ENCODE measurements around the gene ATP7B. TPM values are rescaled to one million over a fixed set of nuclear protein-coding genes. Genes with fewer than 3 reads are reported as not detected.
"Not testable (repeated sequence)": the region's sequence is repeated elsewhere in the genome, so short reads cannot be mapped to it uniquely, and the experiment has no call there.

ATP7B gene
- total and polyA plus RNA-seq, 12 donors, result 0.80 to 5.6 (median 2.9) TPM

- H3K4me3 ChIP-seq, result no peak overlapping the region
- intact Hi-C loops (cut with DNase I), result no loop called here
- H3K27me3 ChIP-seq, result no peaks in the 10 kb centered on the region
- no peaks in the 10 kb centered on the region for H3K36me3 ChIP-seq (replicated peaks in 1 of 2)
- H3K9me3 ChIP-seq (replicated peaks in 1 of 3), result no peaks in the 10 kb centered on the region
- H3K27ac ChIP-seq, result no peak overlapping the region
- H3K4me1 ChIP-seq (replicated peaks in 1 of 2), result no peaks in the 10 kb centered on the region
- DNase-seq, result no peak
- 85 to 89% (median 89%) methylated on average over 3 of the region's 3 CpGs for WGBS, 4 donors
- no peak for TF ChIP-seq POLR2A (IDR thresholded peaks at IDR 0.05)
Observed at GRCh38 chr13:52047463-52047862, 36.2 kb upstream of the ATP7B start.

GRCh38 chr13:52043675-52044074 is 32.4 kb upstream of the ATP7B start:
- Histone ChIP-seq H3K9me3 (replicated peaks in 1 of 3) (no peaks in the 10 kb centered on the region), H3K27me3 (no peaks in the 10 kb centered on the region), H3K36me3 (replicated peaks in 1 of 2) (no peaks in the 10 kb centered on the region), H3K4me1 (replicated peaks in 1 of 2) (no peaks in the 10 kb centered on the region), H3K4me3 (no peak overlapping the region), H3K27ac (no peak overlapping the region)
- no peak for TF ChIP-seq POLR2A (IDR thresholded peaks at IDR 0.05)
- TF ChIP-seq CTCF (IDR thresholded peaks at IDR 0.05), result no peak
- DNase-seq, result no peak
- 88 to 99% (median 96%) methylated on average over 3 of the region's 3 CpGs for WGBS, 4 donors
- intact Hi-C loops (cut with DNase I), result no loop called here

GRCh38 chr13:52036037-52036436 is 24.8 kb upstream of the ATP7B start:
- Histone ChIP-seq H3K27me3 (no peaks in the 10 kb centered on the region), H3K4me3 (no peak overlapping the region), H3K36me3 (replicated peaks in 1 of 2) (no peaks in the 10 kb centered on the region), H3K9me3 (replicated peaks in 1 of 3) (no peaks in the 10 kb centered on the region), H3K4me1 (replicated peaks in 1 of 2) (no peaks in the 10 kb centered on the region), H3K27ac (no peak overlapping the region)
- intact Hi-C loops (cut with DNase I), result no loop called here
- no peak for TF ChIP-seq POLR2A (IDR thresholded peaks at IDR 0.05)
- TF ChIP-seq CTCF (IDR thresholded peaks at IDR 0.05), result no peak
- WGBS, 4 donors, result 87 to 96% (median 90%) methylated on average over 1 of the region's 1 CpG
- DNase-seq, result no peak

- Histone ChIP-seq H3K4me3 (no peak overlapping the region), H3K9me3 (replicated peaks in 1 of 3) (no peaks in the 10 kb centered on the region), H3K27me3 (no peaks in the 10 kb centered on the region), H3K27ac (no peak overlapping the region), H3K36me3 (replicated peaks in 1 of 2) (no peaks in the 10 kb centered on the region), H3K4me1 (replicated peaks in 1 of 2) (no peaks in the 10 kb centered on the region)
- intact Hi-C loops (cut with DNase I), result no loop called here
- DNase-seq, result no peak
- WGBS, 4 donors, result 77 to 91% (median 83%) methylated on average over 5 of the region's 5 CpGs
- no peak for TF ChIP-seq POLR2A (IDR thresholded peaks at IDR 0.05)
- no peak for TF ChIP-seq CTCF (IDR thresholded peaks at IDR 0.05)
Observed at GRCh38 chr13:52034616-52035226, 23.5 kb upstream of the ATP7B start.

- H3K36me3 ChIP-seq (replicated peaks in 1 of 2), result no peaks in the 10 kb centered on the region
- no peak overlapping the region for H3K27ac ChIP-seq
- H3K4me3 ChIP-seq, result no peak overlapping the region
- no peak for DNase-seq
- H3K9me3 ChIP-seq (replicated peaks in 1 of 3), result no peaks in the 10 kb centered on the region
- TF ChIP-seq POLR2A (IDR thresholded peaks at IDR 0.05) (no peak), CTCF (IDR thresholded peaks at IDR 0.05) (no peak)
- no peaks in the 10 kb centered on the region for H3K4me1 ChIP-seq (replicated peaks in 1 of 2)
- 79 to 94% (median 91%) methylated on average over 2 of the region's 2 CpGs for WGBS, 4 donors
- intact Hi-C loops (cut with DNase I), result no loop called here
- no peaks in the 10 kb centered on the region for H3K27me3 ChIP-seq
Observed at GRCh38 chr13:52033039-52033438, 21.8 kb upstream of the ATP7B start.

GRCh38 chr13:52030401-52030800 is 19.2 kb upstream of the ATP7B start:
- H3K4me1 ChIP-seq (replicated peaks in 1 of 2); intact Hi-C loops (cut with DNase I); H3K27ac ChIP-seq; H3K27me3 ChIP-seq; H3K36me3 ChIP-seq (replicated peaks in 1 of 2); H3K4me3 ChIP-seq; DNase-seq; H3K9me3 ChIP-seq (replicated peaks in 1 of 3): not testable (repeated sequence)
- WGBS, 4 donors, result 98 to 99% (median 99%) methylated on average over 5 to 6 of the region's 6 CpGs
